Neural progenitor cell (in vitro differentiated cells): ENCODE measurements around the gene SPSB1.

Source experiments
- CTCF ChIP-seq: fragments of 200-600 bp; sonication (generic); IDR thresholded peaks from 2 replicates; pipeline ENCODE4 v1.5.1; 2017; ENCODE audit warnings: antibody characterized with exemption, mild to moderate bottlenecking
- EZH2 ChIP-seq: fragments of 200-600 bp; sonication (generic); IDR thresholded peaks from 2 replicates; pipeline ENCODE4 v1.6.1; 2017; ENCODE audit warnings: antibody characterized with exemption, mild to moderate bottlenecking, moderate library complexity
- EZH2phosphoT487 ChIP-seq: fragments of 200-600 bp; sonication (generic); IDR thresholded peaks from 2 replicates; pipeline ENCODE4 v1.6.1; 2017; ENCODE audit warnings: antibody characterized with exemption

GRCh38 chr1:9362488-9362887, 69.8 kb downstream of the SPSB1 start:
- TF ChIP-seq CTCF, result no peak
- TF ChIP-seq EZH2phosphoT487, result no peak
- no peak for TF ChIP-seq EZH2
